ENCODE measurements around the gene ARL15.
"Not testable (repeated sequence)": the region's sequence is repeated elsewhere in the genome, so short reads cannot be mapped to it uniquely, and the experiment has no call there.

ARL15 gene

DNA sequence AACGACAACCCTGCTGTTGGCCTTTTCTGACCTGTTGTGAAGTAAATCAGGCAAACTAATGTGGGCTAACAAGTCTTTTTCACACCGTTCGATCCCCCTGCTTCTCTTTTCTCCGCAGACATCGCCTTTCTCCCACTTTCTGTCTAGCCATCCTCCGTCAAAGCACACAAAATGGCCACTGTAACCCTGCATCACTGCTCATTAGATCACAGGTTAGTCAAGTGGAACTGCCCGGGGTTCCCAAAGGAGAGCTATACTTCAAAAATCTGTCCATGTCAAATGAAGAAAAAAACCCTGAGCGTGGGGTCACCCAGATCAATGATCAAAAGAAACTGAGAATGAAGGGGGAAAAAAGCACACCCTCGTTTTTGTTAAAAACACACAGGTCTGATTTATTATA lies 212.1 kb downstream of the ARL15 start:
- no peak for DNase-seq

GRCh38 chr5:54095969-54096368 lies 214.4 kb downstream of the ARL15 start:
- no peak for DNase-seq

DNA sequence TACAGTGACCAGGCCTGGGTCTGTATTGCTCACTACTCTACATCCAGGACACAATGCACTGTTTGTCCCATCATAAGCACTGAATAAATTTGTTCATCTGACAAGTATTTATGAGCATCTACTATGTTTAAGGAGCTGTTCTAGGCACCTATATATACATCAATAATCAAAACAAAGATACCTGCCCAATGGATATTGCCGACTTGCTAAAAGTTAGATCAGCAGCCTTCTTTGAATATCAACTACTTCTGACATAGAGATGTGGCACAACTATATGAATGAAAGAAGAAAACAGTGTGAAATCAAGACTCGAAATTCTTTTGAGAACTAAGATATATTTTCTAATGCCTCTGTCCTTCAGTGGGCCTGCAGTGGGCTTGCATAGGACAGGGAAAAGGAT lies 215.7 kb downstream of the ARL15 start:
- DNase-seq: no peak

- no peak for DNase-seq
Measured at GRCh38 chr5:54093861-54094260, 216.5 kb downstream of the ARL15 start.

DNA sequence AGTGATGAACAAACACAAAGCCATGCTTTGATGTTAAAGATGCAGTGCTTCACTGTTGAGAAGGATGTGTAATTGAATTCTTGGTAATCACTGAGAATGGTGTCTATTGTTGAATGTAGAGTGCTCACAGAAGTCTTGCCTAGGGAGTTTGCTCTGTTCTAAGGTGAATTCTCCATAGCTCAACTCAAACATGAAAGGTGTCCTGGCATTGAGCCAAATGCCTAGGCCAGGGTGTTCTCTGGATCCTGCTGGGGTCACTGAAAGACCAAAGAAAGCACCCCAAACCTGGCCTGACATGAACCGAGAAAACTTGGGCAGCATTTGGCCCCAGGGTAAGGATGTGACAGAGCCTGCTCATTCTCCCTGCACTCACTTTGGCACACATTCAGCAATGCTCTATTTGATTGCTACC lies 217.3 kb downstream of the ARL15 start:
- DNase-seq: no peak

- DNase-seq: peak in 2 of 51 donors; percentile 3 to 24
Measured at GRCh38 chr5:54091307-54092130, 218.9 kb downstream of the ARL15 start.

DNA sequence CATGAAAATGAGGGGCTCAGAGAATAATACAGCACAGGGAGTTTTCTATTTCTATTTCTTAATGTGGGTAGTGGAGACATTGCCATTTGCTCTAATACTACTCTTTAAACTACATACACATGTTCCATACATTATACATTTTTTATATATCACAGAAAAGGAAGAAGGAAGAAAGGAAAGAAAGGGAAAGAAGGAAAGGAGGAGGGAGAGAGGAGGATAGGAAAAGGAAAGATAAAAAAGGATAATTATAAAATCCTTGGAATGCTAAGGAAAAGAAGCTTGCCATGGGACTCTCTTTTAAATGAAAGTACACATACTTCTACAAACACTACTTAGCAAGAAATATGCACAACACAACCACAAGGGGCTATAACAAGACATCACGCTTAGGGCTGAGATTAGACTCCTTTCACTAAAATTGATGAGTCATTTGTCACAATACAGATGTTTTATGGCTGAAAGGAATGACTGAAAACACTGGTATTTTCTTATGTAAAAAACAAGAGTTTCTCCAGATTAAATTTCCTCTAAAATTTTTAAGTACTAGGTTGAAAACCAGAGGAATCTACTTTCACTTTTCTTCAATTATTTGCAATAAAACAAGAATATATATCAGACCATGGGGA lies 219.8 kb downstream of the ARL15 start:
- DNase-seq: no peak

DNA sequence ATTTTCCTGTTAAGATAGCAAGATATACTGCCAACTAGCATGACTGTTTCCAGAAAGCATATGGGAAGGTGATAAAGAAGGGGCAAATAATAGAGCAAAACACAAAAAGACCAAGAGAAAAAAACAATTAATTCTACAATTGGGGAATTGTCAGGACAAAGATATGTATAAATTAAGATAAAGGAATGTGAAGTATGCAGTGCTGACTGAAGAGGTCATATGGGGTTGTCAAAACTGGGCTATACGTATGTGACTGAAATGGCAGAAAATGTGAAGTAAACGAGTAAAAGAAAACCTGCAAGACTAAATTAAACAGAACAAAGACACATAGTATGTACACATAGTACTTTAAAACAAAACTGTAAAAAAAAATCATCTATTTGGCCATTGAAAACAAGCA lies 222.3 kb downstream of the ARL15 start:
- DNase-seq: no peak

- no peak for DNase-seq
Measured at GRCh38 chr5:54087436-54087835, 222.9 kb downstream of the ARL15 start.

GRCh38 chr5:54086191-54086590 lies 224.2 kb downstream of the ARL15 start:
- DNase-seq: no peak

- DNase-seq: no peak
Measured at GRCh38 chr5:54084696-54085095, 225.7 kb downstream of the ARL15 start.

- peak in 1 of 51 donors; percentile 3 for DNase-seq
Measured at GRCh38 chr5:54083851-54084250, 226.5 kb downstream of the ARL15 start.

DNA sequence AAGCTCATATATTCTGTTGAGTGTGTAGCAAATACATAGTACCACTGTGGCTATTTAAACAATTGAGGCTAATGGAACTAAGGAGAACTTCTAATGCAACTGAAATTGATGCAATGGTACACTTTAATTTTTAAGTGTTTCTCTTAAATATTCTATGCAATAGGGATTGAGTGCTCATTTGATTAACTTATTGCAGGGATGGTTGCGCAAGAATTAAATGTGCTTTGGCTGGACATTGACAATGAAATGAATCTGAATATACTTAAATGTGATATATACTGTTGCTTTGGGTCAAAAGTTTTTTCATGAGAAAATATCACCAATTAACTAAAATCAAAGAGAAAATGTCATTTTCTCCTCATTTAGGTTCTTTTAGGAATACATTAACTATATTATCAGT lies 227.1 kb downstream of the ARL15 start:
- DNase-seq: no peak

DNA sequence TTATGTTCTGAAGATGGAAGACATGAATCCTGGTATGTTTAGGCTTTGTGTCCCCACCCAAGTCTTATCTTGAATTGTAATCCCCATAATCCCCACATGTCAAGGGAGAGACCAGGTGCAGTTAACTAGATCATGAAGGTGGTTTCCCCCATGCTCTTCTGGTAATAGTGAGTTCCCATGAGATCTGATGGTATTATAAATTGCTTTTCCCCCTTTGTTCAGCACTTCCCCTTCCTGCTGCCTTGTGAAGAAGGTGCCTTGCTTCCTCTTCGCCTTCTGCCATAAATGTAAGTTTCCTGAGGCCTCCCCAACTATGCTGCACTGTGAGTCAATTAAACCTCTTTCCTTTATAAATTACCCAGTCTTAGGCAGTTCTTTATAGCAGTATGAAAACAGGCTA lies 229.0 kb downstream of the ARL15 start:
- no peak for DNase-seq

DNA sequence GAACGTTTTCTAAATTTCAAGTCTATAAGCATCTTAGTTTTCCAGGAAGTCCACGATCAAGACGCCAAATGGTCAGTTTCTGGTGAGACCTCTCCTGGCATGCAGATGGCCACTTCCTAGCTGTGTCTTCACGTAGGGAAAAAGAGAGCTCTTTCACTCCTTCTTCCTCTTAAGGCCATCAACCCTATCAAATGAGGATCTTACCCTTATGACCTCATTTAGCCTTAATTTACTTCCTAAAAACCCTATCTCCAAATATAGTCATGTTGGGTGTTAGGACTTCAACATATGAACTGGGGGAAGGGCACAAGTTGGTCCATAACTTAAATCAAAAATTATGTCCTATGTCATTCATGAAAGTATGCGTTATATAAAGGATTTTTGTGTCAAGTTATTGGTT lies 229.5 kb downstream of the ARL15 start:
- no peak for DNase-seq

GRCh38 chr5:54073735-54074134 lies 236.6 kb downstream of the ARL15 start:
- DNase-seq: no peak

GRCh38 chr5:54073131-54073530 lies 237.2 kb downstream of the ARL15 start:
- DNase-seq: no peak

DNA sequence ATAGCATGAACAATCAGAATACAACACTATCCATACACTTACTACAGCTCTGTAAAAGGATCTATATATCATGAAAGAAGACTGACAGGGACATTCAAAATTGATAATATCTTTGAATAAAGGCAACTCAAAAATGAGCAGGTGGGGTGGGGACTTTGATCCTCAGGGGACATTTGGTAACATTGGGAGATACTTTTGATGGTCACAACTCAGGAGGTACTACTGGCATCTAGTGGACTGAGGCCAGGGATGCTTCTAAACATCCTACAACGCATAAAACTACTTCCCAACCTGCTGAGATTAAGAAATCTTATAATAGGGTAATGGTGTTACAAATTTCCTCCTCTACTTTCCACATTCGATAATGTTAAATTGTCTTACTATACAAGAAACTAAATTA lies 243.9 kb downstream of the ARL15 start:
- no peak for DNase-seq

DNA sequence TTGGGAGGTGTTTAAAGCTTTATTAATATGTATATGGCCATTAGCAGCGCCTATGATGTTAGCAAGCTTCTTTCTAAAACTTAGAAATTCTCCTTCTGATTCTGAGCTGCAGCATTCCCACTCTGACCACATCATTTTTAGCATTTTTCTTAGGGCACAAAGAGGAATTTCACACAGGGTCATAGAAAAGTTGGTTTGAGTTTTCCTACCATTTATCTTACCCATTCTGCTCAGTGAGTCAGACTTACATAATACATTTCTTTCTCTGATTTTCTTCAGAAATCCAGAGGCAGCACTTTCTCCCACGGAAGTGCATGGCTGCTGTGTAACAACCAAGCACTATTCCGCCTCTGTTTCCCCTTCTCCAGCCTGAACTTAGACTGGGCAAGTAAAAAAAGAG lies 246.6 kb downstream of the ARL15 start:
- DNase-seq: no peak

GRCh38 chr5:54062958-54063357 lies 247.4 kb downstream of the ARL15 start:
- no peak for DNase-seq

GRCh38 chr5:54060919-54061318 lies 249.5 kb downstream of the ARL15 start:
- DNase-seq: not testable (repeated sequence)

DNA sequence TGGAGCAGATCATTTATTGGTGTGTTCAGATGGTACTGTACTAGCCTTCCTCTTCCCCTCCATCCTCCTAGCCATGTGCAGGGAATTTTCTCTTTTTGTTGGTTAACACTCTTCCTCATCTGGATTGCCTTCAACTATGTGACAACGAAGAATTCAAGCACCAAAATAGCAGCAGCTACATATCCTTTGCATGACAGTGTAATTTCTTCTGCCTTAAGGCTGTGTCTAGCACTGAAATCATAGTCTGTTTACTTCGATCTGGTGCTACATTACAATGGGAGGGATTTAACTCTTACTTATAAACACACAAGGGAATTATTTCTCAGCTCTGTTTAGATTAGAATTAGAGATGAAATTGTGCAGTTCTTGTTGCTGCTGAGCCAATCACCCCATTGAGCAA lies 260.4 kb downstream of the ARL15 start:
- DNase-seq: no peak

- no peak for DNase-seq
Measured at GRCh38 chr5:54049144-54049543, 261.2 kb downstream of the ARL15 start.

All from hypothalamus (tissue), 51 donors.